B cell (primary cell): ENCODE results near the gene KRTAP4-9. TPM values are rescaled to one million over a fixed set of nuclear protein-coding genes. Genes with fewer than 3 reads are reported as not detected.

Source experiments
- ATAC-seq: fragments of 200-7000 bp; cut with Tn5 transposase; one replicate; pipeline ENCODE4 v1.10.0; 2021; ENCODE audit warnings: low read depth, mild to moderate bottlenecking, moderate number of reproducible peaks, moderate library complexity
- CTCF ChIA-PET: fragments of 350-600 bp; sonication (Branson Sonifier 250); formaldehyde crosslinking; loops from one replicate; lab custom pipeline; 2021; ENCODE audit warnings: antibody characterized with exemption, inconsistent platforms; lab: Charles Lee
- POLR2A ChIA-PET: fragments of 350-600 bp; sonication (Branson Sonifier 250); formaldehyde crosslinking; loops from one replicate; lab custom pipeline; 2021; ENCODE audit warnings: antibody characterized with exemption; lab: Charles Lee
- DNase-seq: peaks from one replicate; pipeline ENCODE4 v3.0.0; 2013
- H2AFZ ChIP-seq: 2 replicates; pipeline ENCODE4 v1.6.1; 2012; ENCODE audit warnings: mild to moderate bottlenecking, low read depth, low read length; ENCODE audit not compliant: insufficient read depth, poor library complexity, severe bottlenecking
- H3K27ac ChIP-seq, 2 donors: 1 replicate in 1 of 2; 2 replicates in 1 of 2; pipeline ENCODE4 v1.5.1; 2012 to 2013; ENCODE audit warnings: low read length in 2 of 2, mild to moderate bottlenecking in 2 of 2, moderate library complexity in 1 of 2
- H3K27me3 ChIP-seq, 4 experiments: fragments of 200-600 bp in 1 of 4; sonication (generic) in 1 of 4; replicated peaks in 1 of 4; 1 replicate in 2 of 4; 2 replicates in 2 of 4; pipeline versions ENCODE4 v1.6.1 to v1.7.0; 2013 to 2016; ENCODE audit warnings: low read length in 3 of 4, mild to moderate bottlenecking in 2 of 4, mixed read lengths in 1 of 4, moderate library complexity in 1 of 4; ENCODE audit not compliant: insufficient read depth in 4 of 4, control insufficient read depth in 3 of 4; ENCODE audit errors: control extremely low read depth in 1 of 4
- H3K36me3 ChIP-seq, 2 experiments: replicated peaks in 1 of 2; 1 replicate in 1 of 2; 2 replicates in 1 of 2; pipeline versions ENCODE4 v1.6.1 to v1.7.1; 2013; ENCODE audit warnings: low read length in 1 of 2; ENCODE audit not compliant: insufficient read depth in 2 of 2, control insufficient read depth in 1 of 2; ENCODE audit errors: control extremely low read depth in 1 of 2, extremely low read depth in 1 of 2
- H3K4me1 ChIP-seq, 2 donors: fragments of 200-600 bp in 1 of 2; sonication (generic) in 1 of 2; 1 replicate in 1 of 2; 2 replicates in 1 of 2; pipeline versions ENCODE4 v1.5.1 to v1.6.1; 2013 to 2017; ENCODE audit warnings: low read length in 2 of 2; ENCODE audit not compliant: control insufficient read depth in 2 of 2, insufficient read depth in 2 of 2
- H3K4me2 ChIP-seq: replicated peaks from 2 replicates; pipeline ENCODE3; 2012; ENCODE audit warnings: mild to moderate bottlenecking, low read depth, low read length; ENCODE audit not compliant: poor library complexity, severe bottlenecking
- H3K4me3 ChIP-seq, 5 experiments: fragments of 200-600 bp in 1 of 5; sonication (generic) in 1 of 5; 1 replicate in 3 of 5; 2 replicates in 2 of 5; pipeline versions ENCODE4 v1.5.1 to v1.7.0; 2011 to 2016; ENCODE audit warnings: low read length in 4 of 5, mild to moderate bottlenecking in 4 of 5, low read depth in 2 of 5, control low read depth in 1 of 5, moderate library complexity in 1 of 5; ENCODE audit not compliant: insufficient read depth in 1 of 5; ENCODE audit errors: control extremely low read depth in 1 of 5, extremely low read depth in 1 of 5
- H3K79me2 ChIP-seq: fragments of 200-600 bp; sonication (generic); one replicate; pipeline ENCODE4 v1.6.0; 2016; ENCODE audit warnings: low read length; ENCODE audit not compliant: control insufficient read depth, insufficient read depth
- H3K9ac ChIP-seq: fragments of 200-600 bp; sonication (generic); 2 replicates; pipeline ENCODE4 v1.6.1; 2017; ENCODE audit warnings: mild to moderate bottlenecking, low read length, moderate library complexity
- H3K9me3 ChIP-seq, 3 donors: one replicate each; pipeline versions ENCODE4 v1.6.1 to v1.7.1; 2013; ENCODE audit warnings: low read length in 2 of 3; ENCODE audit not compliant: control insufficient read depth in 2 of 3, insufficient read depth in 1 of 3; ENCODE audit errors: control extremely low read depth in 1 of 3
- H4K20me1 ChIP-seq: 2 replicates; pipeline ENCODE4 v1.6.0; 2012; ENCODE audit warnings: mild to moderate bottlenecking, low read length; ENCODE audit not compliant: insufficient read depth, control insufficient read depth, poor library complexity, severe bottlenecking
- H3K27ac Mint-ChIP-seq: one replicate; pipeline ENCODE4 v1.8.0; 2021; ENCODE audit warnings: mixed read lengths
- H3K27me3 Mint-ChIP-seq: one replicate; pipeline ENCODE4 v1.8.0; 2021; ENCODE audit warnings: mixed read lengths
- H3K4me1 Mint-ChIP-seq: one replicate; pipeline ENCODE4 v1.8.0; 2021; ENCODE audit warnings: mixed read lengths
- H3K4me3 Mint-ChIP-seq: one replicate; pipeline ENCODE4 v1.8.0; 2021; ENCODE audit warnings: mixed read lengths
- H3K9me3 Mint-ChIP-seq: one replicate; pipeline ENCODE4 v1.8.0; 2022; ENCODE audit warnings: mixed read lengths; ENCODE audit not compliant: insufficient read depth
- EZH2 ChIP-seq: IDR thresholded peaks from 2 replicates; pipeline ENCODE4 v1.6.1; 2012; ENCODE audit warnings: borderline replicate concordance, low read depth, mild to moderate bottlenecking, moderate library complexity, low read length; ENCODE audit not compliant: insufficient read depth, poor library complexity, severe bottlenecking
- WGBS: methylation state at CpG from one replicate; pipeline ENCODE4 v1.1.5; 2013; ENCODE audit warnings: missing lambda C conversion rate; ENCODE audit not compliant: insufficient coverage; 5-methylcytosine and 5-hydroxymethylcytosine counted together
- intact Hi-C: fragments of 100-400 bp; cut with micrococcal nuclease; formaldehyde crosslinking; loops from one replicate; pipeline ENCODE4 v1.10.0; 2022
- polyA plus RNA-seq: library from polyadenylated mRNA; depleted of rRNA; stranded (reverse); fragments of >200 nt; gene quantifications from 2 replicates; pipeline ENCODE4 v1.2.3, GENCODE V29; 2012
- total RNA-seq, 2 donors: library from RNA; stranded (reverse); fragments of 120-200 nt in 1 of 2; gene quantifications; 1 replicate in 1 of 2; 2 replicates in 1 of 2; pipeline versions ENCODE4 v1.2.3 to v1.2.4, GENCODE V29; 2013 to 2022
- TF ChIP-seq, protein P1 (sequence below): fragments of 200-600 bp; IDR thresholded peaks from one replicate; pipeline ENCODE4 v1.8.0; 2022; ENCODE audit warnings: antibody characterized with exemption, mild to moderate bottlenecking

KRTAP4-9 gene
- total and polyA plus RNA-seq, 2 donors (not counting 1 experiment from before 2014, with no cell fraction given), result not detected

DNA sequence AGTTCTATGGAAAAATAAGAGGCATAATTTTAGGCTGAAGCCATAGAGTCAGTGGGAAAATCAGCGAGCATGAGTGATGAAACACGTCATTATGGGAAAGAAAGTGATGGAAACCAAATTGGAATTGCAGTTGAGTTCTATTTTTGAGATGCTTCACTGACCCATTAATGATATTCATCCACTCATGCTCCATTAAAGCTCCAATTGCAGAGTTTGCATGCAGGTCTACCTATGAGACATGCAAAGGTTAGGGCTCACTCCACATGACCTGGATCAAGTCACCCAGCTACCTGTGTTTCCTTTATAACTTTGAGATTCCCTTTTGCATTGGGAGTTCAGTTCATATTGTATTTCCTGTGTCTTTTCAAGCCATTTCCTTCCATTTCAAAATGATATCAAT lies 31.5 kb upstream of the KRTAP4-9 start:
- CTCF ChIA-PET, result no interaction called here

DNA sequence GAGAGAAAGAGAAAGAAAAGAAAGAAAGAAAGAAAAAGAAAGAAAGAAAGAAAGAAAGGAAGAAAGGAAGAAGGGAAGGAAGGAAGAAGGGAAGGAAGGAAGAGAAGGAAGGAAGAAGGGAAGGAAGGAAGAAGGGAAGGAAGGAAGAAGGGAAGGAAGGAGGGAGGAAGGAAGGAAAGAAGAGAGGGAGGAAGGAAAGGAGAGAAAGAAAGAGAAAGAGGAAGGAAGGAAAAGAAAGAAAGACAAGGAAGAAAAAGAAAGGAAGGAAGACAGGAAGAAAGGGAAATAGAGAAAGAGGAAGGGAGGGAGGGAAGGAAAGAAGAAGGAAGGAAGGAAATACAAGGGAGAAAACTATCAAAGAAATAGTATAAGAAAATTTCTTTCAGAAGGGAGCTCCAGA lies 28.4 kb upstream of the KRTAP4-9 start:
- H3K4me1 Mint-ChIP-seq, result no peaks in the 10 kb centered on the region
- H4K20me1 ChIP-seq, result no peaks in the 10 kb centered on the region
- no peaks in the 10 kb centered on the region for H3K36me3 ChIP-seq
- H3K27me3 Mint-ChIP-seq, result peaks cover 27% of the 10 kb centered on the region
- H3K4me1 ChIP-seq, result no peaks in the 10 kb centered on the region
- no peak overlapping the region for H3K4me3 Mint-ChIP-seq
- H3K27ac ChIP-seq, result no peak overlapping the region
- H3K27me3 ChIP-seq, result peaks cover 0 to 3% (median 0%) of the 10 kb centered on the region in 4 experiments
- ATAC-seq (no peak), DNase-seq (no peak)
- CTCF ChIA-PET, result no interaction called here
- no peaks in the 10 kb centered on the region for H3K9me3 Mint-ChIP-seq
- POLR2A ChIA-PET, result no interaction called here
- no peak overlapping the region for H3K9ac ChIP-seq
- no peak overlapping the region for H3K27ac Mint-ChIP-seq
- no peak overlapping the region for H3K4me2 ChIP-seq
- no peaks in the 10 kb centered on the region for H3K79me2 ChIP-seq
- intact Hi-C loops, result no loop called here
- H2AFZ ChIP-seq, result no peak overlapping the region
- no peaks in the 10 kb centered on the region for H3K9me3 ChIP-seq
- H3K4me3 ChIP-seq, result no peak overlapping the region
- TF ChIP-seq, protein P1, sequence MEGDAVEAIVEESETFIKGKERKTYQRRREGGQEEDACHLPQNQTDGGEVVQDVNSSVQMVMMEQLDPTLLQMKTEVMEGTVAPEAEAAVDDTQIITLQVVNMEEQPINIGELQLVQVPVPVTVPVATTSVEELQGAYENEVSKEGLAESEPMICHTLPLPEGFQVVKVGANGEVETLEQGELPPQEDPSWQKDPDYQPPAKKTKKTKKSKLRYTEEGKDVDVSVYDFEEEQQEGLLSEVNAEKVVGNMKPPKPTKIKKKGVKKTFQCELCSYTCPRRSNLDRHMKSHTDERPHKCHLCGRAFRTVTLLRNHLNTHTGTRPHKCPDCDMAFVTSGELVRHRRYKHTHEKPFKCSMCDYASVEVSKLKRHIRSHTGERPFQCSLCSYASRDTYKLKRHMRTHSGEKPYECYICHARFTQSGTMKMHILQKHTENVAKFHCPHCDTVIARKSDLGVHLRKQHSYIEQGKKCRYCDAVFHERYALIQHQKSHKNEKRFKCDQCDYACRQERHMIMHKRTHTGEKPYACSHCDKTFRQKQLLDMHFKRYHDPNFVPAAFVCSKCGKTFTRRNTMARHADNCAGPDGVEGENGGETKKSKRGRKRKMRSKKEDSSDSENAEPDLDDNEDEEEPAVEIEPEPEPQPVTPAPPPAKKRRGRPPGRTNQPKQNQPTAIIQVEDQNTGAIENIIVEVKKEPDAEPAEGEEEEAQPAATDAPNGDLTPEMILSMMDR, result no peak
- TF ChIP-seq EZH2, result no peak

More for the DNA sequence above, 31.5 kb upstream of the KRTAP4-9 start:
- DNase-seq (no peak), ATAC-seq (no peak)
- H4K20me1 ChIP-seq, result no peaks in the 10 kb centered on the region
- H3K4me3 Mint-ChIP-seq, result no peak overlapping the region
- H3K36me3 ChIP-seq, result no peaks in the 10 kb centered on the region
- H3K27ac Mint-ChIP-seq, result no peak overlapping the region
- no peaks in the 10 kb centered on the region for H3K9me3 Mint-ChIP-seq
- WGBS, result no CpG with 5 or more reads among the region's 2 CpGs
- H3K27ac ChIP-seq, result no peak overlapping the region
- H3K27me3 ChIP-seq, result peaks cover 0 to 3% (median 0%) of the 10 kb centered on the region in 4 experiments
- intact Hi-C loops, result no loop called here
- no peak overlapping the region for H2AFZ ChIP-seq
- H3K27me3 Mint-ChIP-seq, result peaks cover 29% of the 10 kb centered on the region
- no peaks in the 10 kb centered on the region for H3K4me1 ChIP-seq
- no peak overlapping the region for H3K9ac ChIP-seq
- H3K4me1 Mint-ChIP-seq, result no peaks in the 10 kb centered on the region
- no peak overlapping the region for H3K4me2 ChIP-seq
- POLR2A ChIA-PET, result no interaction called here
- TF ChIP-seq EZH2, result no peak
- TF ChIP-seq, protein P1, result no peak
- H3K79me2 ChIP-seq, result no peaks in the 10 kb centered on the region
- H3K4me3 ChIP-seq, result no peak overlapping the region
- H3K9me3 ChIP-seq, result no peaks in the 10 kb centered on the region
